GM19025 (cell line): ENCODE measurements around the gene MARCHF9.

ENCODE experiments used
- ATAC-seq: cut with Tn5 transposase; IDR thresholded peaks from one replicate; pipeline ENCODE4 v1.9.1; 2021; ENCODE audit warnings: mild to moderate bottlenecking, low read depth, moderate library complexity; ENCODE audit not compliant: unreplicated experiment

Gene MARCHF9

GRCh38 chr12:57724003-57724935, 30.6 kb upstream of the MARCHF9 start:
- ATAC-seq, result no peak

- ATAC-seq, result no peak
Observed at GRCh38 chr12:57724936-57725740, 29.8 kb upstream of the MARCHF9 start.

- no peak for ATAC-seq
Observed at GRCh38 chr12:57725851-57726150, 29.1 kb upstream of the MARCHF9 start.

- no peak for ATAC-seq
Observed at GRCh38 chr12:57726151-57726883, 28.6 kb upstream of the MARCHF9 start.

- ATAC-seq, result no peak
Observed at GRCh38 chr12:57726884-57727757, 27.8 kb upstream of the MARCHF9 start.

- ATAC-seq, result no peak
Observed at GRCh38 chr12:57727758-57728395, 27.0 kb upstream of the MARCHF9 start.

- no peak for ATAC-seq
Observed at GRCh38 chr12:57729321-57729844, 25.5 kb upstream of the MARCHF9 start.

- ATAC-seq, result no peak
Observed at GRCh38 chr12:57730336-57731067, 24.4 kb upstream of the MARCHF9 start.

GRCh38 chr12:57731411-57732080, 23.4 kb upstream of the MARCHF9 start:
- no peak for ATAC-seq

- no peak for ATAC-seq
Observed at GRCh38 chr12:57732270-57732669, 22.6 kb upstream of the MARCHF9 start.

- no peak for ATAC-seq
Observed at GRCh38 chr12:57732726-57733593, 21.9 kb upstream of the MARCHF9 start.

GRCh38 chr12:57733928-57734327, 21.0 kb upstream of the MARCHF9 start:
- ATAC-seq, result no peak

GRCh38 chr12:57734591-57734990, 20.3 kb upstream of the MARCHF9 start:
- ATAC-seq, result no peak

- no peak for ATAC-seq
Observed at GRCh38 chr12:57735198-57735855, 19.6 kb upstream of the MARCHF9 start.

GRCh38 chr12:57735952-57736740, 18.8 kb upstream of the MARCHF9 start:
- no peak for ATAC-seq
